GM19043 (cell line): ENCODE results near the gene AQP7.
A peak's percentile ranks its signal among the peaks of the same experiment; 100 is the strongest.
"Not testable (repeated sequence)": the region's sequence is repeated elsewhere in the genome, so short reads cannot be mapped to it uniquely, and the experiment has no call there.

Source experiments
- ATAC-seq: cut with Tn5 transposase; IDR thresholded peaks from one replicate; pipeline ENCODE4 v1.9.1; 2021; ENCODE audit warnings: low read depth; ENCODE audit not compliant: unreplicated experiment

The AQP7 gene

GRCh38 chr9:33377089-33377715 is 25.2 kb downstream of the AQP7 start:
- no peak for ATAC-seq

- no peak for ATAC-seq
Observed at GRCh38 chr9:33375841-33376321, 26.5 kb downstream of the AQP7 start.

GRCh38 chr9:33375238-33375840 is 27.0 kb downstream of the AQP7 start:
- no peak for ATAC-seq

- peak; percentile 68 for ATAC-seq
Observed at GRCh38 chr9:33374634-33375237, 27.6 kb downstream of the AQP7 start.

GRCh38 chr9:33374190-33374589 is 28.2 kb downstream of the AQP7 start:
- no peak for ATAC-seq

GRCh38 chr9:33372900-33373299 is 29.5 kb downstream of the AQP7 start:
- no peak for ATAC-seq

GRCh38 chr9:33366979-33367480 is 35.3 kb downstream of the AQP7 start:
- ATAC-seq, result no peak

GRCh38 chr9:33364814-33365213 is 37.6 kb downstream of the AQP7 start:
- ATAC-seq, result not testable (repeated sequence)

GRCh38 chr9:33364127-33364526 is 38.2 kb downstream of the AQP7 start:
- no peak for ATAC-seq

- not testable (repeated sequence) for ATAC-seq
Observed at GRCh38 chr9:33358641-33359040, 43.7 kb downstream of the AQP7 start.

GRCh38 chr9:33355933-33356332 is 46.4 kb downstream of the AQP7 start:
- ATAC-seq, result no peak

GRCh38 chr9:33354651-33355211 is 47.6 kb downstream of the AQP7 start:
- ATAC-seq, result no peak

GRCh38 chr9:33351547-33351946 is 50.8 kb downstream of the AQP7 start:
- no peak for ATAC-seq

- ATAC-seq, result no peak
Observed at GRCh38 chr9:33350310-33350709, 52.1 kb downstream of the AQP7 start.

- ATAC-seq, result no peak
Observed at GRCh38 chr9:33349743-33350142, 52.6 kb downstream of the AQP7 start.

GRCh38 chr9:33348998-33349397 is 53.4 kb downstream of the AQP7 start:
- no peak for ATAC-seq

GRCh38 chr9:33346564-33346963 is 55.8 kb downstream of the AQP7 start:
- no peak for ATAC-seq

GRCh38 chr9:33344145-33344544 is 58.2 kb downstream of the AQP7 start:
- ATAC-seq, result no peak

GRCh38 chr9:33341182-33341581 is 61.2 kb downstream of the AQP7 start:
- ATAC-seq, result no peak

GRCh38 chr9:33340186-33340585 is 62.2 kb downstream of the AQP7 start:
- no peak for ATAC-seq
